ENCODE results near the gene ADAMTS14.

DNA sequence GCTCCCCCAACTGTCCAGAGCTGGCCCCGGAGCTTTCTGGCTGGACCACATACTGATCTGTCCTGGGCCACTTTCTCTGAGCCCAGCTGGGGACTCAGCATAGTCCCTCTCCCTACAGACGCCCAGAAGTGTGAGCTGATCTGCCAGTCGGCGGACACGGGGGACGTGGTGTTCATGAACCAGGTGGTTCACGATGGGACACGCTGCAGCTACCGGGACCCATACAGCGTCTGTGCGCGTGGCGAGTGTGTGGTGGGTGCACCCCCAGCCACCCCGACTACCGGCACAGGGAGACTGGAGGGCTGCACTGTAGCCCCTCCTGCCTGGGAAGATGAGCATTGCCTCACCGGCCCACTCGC, 71.1 kb downstream of the ADAMTS14 start:
- TF ChIP-seq POLR2AphosphoS5 (IDR thresholded peaks at IDR 0.05; ENCODE audit: low read depth, low read length) (no peak), POLR2A (IDR thresholded peaks at IDR 0.05; ENCODE audit: low read depth, low read length) (no peak), TAF1 (IDR thresholded peaks at IDR 0.05; ENCODE audit: borderline replicate concordance, low read depth, low read length) (no peak)

All from GM12892 (cell line).